ENCODE measurements around the gene PLCXD3.

The PLCXD3 gene

DNA sequence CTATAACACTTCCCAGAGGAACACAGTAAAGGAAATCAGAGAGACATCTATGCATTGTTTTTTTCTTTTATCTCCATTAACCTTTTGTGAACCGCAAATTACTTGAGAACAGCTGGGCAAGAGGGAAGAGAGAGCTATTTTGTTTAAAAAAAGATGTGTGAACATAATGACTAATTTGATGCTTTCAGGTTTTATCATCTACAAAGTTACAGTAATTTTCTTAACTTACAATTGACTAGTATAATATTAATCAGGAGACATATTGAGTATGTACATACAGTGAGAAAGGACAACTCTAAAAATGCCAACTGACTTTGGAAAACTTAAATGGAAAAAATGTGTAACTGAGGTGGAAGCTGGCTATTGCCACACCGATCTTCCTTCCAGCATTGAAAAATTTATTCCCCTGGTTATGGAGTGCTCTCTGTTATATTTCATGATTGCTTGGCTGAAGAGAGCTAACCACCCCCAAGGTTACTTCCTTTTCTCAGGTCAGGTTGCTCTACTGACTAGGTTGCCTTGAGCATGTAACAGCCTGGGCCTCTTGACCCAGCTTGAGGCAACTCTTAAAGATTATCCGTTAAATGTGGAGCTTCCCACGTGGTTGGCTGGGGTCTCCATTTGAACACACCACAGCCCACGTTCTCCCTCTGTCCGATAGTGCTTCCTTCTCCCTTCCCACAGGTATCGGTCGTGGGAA, 234.4 kb downstream of the PLCXD3 start:
- DNase-seq: no peak

DNA sequence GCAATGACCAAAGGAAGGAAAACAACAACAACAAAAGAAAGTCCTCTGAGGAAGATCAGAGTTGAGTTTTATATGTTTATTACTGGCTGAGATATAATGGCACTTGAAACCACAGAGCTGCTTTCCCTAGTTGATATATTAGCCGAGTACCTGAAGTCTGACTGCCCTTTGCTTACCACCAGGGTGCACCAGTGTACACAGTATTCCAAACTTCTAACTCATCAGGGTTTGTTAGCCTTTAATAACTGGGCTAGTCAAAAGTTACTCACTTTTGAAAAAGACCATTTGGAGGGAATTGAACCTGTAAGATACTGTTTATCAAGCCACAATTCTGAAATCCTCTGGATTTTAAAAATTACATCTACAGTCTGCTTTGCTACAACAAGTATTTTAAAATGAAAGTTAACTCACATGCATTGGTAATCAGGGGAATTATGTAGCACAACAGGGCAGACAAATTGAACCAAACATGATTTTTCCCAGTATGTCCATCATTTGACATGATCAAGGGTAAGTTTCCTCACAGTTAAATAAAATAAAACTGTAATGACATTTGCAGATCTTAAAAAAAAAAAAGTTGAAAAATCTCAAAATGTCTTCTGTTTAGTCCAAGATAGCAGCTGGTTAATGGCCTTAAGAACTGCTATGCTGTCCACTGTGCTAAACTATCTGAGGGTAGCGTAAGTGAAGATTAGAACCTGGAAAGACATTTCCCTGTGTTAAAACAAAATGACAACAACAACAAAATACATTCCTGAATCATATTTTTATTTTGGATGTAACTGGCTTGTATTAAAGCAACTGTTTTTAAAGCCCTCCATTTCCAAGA, 239.8 kb downstream of the PLCXD3 start:
- DNase-seq: no peak

DNA sequence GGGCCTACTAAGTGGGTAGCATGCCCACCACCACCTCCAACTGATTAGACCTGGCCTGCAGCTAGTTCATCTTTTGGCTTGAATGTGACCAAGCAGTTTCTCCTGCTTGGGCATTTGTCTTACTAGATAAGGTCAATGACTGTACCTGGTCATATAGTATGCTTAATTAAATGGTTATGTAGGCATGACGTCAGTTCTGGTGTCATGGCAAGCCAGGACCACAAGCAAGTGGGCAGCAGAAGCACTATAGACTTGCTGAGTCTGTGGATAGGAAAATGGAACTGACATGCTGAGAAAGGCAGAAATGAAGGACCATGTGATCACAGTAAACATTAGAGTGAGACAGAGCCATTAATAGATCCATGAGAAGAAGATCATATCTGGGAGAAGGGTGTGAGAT, 241.5 kb downstream of the PLCXD3 start:
- DNase-seq: no peak

DNA sequence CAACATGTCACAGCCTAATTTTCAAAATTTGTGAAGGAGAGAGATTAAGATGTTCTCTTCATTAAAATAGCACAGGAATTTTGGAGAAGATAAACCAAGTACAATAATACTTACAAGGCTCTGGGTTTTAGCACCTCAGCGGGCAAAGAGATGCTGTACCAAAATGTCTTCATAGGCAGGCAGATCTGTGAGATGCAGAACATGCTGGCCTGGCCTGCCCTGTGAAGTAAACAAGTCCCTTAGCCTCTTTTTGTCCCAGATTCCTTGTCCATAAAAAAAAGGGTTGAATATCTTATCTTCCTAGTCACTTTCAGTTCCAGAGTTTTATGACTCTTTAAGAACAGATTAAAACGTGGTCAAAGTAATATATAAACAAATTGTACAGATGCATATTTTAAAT, 244.0 kb downstream of the PLCXD3 start:
- no peak for DNase-seq

DNA sequence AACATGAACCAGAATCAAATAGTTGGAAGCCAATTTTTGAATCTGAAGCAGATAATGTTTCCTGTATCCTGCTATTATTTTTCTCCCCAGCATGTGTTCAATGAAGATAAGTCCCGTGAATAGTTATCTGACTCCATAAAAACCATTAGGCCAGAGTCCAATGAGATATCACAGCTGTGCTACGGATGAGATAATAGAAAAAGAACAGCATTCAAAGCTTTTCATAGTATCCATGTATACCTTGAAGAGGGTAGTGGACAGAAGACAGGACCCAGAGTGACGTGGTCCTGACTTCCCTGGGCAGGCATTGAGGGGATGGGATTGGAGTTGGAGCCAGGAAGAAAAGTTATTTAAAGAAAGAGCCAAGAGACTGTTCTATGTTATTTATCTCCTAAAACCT, 246.4 kb downstream of the PLCXD3 start:
- DNase-seq: no peak

DNA sequence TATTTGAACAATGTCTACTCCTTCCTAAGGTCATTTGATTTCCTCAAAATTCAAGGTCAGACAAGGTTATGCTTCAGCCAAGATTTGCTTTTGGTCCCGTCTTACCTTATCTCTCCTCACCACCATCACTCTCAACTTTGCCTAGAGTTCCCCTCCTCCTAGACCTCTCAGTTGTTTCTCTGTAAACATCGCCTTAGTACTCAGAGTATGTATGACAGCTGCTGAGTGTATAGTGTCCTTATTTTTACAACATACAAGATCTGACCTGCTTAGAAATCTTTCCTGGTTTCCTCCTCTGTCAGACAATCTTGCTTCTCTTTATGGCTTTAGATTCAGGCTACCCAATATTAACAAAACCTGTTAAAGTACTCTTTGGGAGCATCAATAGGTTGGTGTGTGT, 247.1 kb downstream of the PLCXD3 start:
- DNase-seq: no peak
